Amygdala (tissue), 56 donors: ENCODE measurements around the gene TTLL9.
A peak's percentile ranks its signal among the peaks of the same experiment; 100 is the strongest.

ENCODE experiments used
- DNase-seq, 56 donors: peaks; one replicate each; lab custom pipeline; 2025; lab: John Stamatoyannopoulos, UW

TTLL9 gene

DNA sequence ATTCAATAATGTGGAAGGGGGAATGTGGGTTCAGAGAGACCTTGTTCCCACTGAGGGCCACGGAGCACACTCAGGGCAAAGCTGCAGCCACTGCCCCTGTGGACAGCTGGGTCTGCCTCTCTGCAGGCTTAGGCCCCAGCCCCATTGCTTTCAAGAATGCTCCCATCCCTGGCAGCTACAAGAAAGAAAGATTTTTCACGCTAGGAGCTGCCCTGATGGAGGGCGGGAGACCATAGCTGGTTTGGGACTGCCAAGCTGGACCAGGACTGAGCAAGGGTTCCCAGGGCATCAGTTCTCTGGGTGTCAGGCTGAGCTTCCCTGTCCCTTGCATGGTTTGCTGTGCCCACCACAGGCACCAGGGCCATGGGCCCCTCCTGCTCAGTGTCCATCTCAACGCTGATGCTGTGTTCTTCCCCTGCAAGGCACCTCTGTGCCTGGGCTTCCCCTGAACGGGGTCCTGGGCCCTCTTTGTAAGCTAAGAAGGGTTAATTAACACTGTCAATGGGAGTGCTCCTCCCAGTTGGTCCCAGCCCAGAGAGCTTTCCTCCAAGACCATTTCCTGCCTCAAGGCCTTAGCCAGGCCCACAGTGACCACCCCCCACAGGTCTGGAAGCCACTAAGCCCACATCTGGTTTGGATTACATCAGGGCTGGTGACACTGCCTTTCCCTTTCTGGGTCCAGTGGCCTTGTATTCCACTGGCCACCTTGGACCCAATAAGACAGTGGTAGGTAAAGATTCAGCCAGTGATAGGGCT lies 33.4 kb upstream of the TTLL9 start:
- no peak for DNase-seq

DNA sequence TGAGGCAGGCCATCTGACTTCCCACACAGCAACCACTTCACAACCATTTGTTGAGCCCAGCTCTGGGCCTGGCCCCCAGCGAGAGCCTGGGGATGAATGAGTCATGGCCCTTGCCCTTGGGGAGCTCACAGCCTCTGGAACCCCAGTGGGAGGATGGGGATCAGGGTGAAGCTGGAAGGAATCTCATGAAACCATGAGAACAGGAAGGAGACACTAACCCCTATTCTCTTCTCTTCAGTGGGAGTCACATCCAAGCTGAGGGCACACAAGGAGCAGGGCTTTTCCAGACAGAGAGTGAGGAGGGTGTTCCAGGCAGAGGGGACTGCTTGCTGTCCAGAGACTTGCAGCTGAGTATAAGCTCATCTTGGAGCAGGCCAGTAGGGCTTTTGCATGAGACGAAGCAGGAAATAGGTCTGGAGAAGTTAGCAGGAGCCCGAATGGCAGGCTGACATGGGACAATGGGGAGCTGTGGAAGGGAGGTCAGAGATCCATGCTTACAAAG lies 32.5 kb upstream of the TTLL9 start:
- no peak for DNase-seq

DNA sequence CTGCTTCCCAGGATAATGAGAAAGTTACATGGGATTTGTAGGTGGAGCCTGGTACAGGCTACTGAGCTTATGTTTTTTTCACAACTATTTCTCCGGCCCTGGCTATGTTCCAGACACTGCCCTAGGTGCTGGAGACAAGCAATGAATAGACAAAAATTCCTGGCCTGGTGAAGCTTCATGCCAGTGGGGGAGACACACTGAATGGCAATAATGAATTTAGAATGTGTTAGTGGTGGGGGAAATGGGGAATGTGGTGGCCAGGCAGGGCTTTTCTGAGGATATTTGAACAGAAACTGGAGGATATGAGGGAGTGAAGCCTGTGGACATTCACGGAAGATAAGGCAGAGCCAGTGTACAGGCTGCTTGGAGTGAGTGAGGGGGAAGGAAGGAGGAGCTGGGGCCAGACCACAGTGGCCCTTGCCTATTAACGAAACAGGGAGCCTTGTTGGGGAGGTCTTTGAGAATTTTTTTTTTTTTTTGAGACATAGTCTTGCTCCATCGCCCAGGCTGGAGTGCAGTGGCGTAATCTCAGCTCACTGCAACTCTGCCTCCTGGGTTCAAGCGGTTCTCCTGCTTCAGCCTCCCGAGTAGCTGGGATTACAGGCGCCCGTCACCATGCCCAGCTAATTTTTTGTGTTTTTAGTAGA lies 31.7 kb upstream of the TTLL9 start:
- no peak for DNase-seq

DNA sequence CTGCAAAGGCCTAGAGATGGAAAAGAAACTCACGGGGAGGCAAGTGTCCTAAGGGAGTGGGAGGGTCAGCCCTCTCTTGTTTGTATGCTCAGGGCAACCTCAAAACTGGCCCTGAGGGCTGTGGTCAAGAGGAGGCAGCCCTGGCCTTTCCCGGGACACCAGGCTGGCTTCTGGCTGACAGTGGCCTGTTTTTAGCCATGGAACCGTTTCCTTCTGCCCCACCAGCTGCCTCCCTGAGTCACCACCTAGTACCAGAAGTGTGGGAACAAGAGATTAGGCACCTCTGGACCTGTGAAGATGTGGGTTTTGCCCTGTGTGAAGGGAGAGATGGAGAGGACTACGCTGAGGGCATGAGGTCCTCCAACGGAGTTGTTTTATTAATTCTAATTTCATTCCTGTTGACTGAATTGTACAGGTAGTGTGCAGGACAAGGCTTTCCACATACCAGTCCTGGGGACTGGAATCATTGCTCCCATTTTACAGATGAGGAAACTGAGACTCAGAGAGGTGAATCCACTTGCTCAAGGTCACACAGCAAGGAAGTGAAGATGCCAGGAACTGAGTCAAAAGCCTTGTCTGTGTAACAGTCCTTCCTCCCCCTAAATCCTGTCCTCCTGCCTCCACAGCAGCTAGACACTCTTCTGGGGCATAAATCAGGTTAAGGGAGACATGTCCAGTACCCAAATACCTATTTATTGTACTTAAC lies 30.5 kb upstream of the TTLL9 start:
- DNase-seq: no peak

DNA sequence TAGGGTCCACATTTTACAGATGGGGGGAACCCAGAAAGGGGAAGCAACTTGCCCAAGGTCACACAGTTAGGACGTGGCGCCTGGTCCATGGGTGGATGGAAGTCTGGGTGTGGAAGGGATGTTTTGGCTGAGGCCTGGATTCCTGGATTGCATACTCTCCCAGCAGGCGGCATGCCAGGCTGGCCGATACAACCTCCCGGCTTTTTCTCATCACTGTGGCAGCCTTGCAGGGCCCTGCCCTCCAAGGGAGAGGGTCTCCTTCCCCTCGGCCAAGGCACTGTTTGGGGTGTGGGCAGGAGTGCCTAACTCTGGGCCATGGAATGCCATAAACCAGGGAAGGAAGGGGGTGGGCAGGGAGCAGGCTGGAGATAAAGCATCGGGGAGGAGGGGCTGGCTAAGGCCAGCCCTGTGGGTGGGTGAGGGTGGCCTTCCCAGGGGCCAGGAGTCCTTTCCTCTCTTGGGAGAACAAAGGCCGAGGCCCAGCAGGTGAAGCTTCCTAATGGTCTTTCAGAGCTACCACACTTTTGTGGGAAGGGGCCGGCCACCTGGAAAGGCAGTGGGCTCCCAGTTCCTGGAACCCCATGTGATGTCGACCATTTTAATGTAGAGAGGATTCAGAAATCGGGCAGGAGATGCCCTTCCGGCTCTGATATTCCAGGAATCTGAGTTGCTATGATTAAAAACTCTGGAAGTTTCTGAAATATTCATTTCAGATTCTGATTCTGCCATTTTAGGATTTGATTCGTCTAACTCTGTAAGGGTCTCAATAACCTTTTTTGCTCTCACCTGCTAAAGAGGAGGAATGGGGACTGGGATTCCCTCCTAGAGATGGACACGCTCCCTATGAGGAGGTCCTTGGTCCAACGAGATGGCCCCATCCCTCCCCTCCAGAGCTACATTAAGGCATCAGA lies 29.3 kb upstream of the TTLL9 start:
- DNase-seq: no peak

DNA sequence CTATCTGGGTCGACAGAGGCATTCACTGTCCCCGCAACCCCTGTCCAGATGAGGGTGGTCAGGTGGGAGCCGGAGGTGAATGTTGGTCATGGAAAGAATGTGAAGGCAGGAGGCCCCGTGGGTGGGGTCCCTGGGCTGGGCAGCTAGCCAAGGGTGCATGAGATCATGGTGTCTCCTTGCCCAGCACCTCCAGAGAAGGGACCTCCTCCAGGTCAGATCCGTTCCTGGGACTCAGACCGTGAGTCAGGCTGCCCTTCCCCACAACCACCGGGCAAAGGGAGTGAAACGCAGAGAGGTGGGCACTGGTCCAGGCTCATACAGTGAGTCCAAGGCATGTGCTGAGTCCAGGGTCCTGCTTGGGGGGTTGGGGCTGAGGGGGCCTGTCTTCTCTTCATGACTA lies 28.5 kb upstream of the TTLL9 start:
- DNase-seq: peak in 5 of 56 donors; percentile 6 to 18 (median 8)

DNA sequence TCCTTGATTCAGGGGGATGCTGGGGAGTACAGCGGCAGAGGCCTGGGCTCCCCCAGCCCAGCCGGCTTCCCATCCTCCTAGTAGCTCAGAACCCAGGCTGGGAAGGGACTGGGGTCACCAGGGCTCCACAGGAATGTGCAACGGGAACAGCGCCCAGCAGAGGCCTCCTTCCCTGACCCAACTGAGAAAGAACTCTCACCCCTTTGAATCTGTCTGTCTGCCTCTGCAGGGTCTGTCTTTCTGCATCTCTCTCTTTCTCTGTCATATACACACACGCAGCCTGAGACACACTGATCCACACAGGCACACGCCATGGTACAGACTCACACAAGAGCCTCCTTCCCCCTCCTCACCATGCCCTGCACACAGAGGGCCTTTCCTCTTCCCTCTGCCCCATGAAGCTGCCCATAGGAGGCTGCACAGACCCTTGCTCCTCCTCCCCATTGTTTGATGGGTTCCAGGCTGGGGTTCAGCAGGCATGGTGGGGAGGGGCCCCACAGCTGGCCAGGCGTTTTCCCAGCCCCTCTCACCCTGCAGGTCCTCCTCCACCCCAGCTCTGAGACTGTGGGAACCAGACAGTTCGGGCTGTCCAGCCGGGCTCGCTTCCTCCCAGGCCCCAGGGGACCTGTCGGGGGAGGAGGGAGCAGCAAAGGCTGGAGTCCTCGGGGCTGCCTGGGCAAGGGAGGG lies 27.8 kb upstream of the TTLL9 start:
- no peak for DNase-seq

DNA sequence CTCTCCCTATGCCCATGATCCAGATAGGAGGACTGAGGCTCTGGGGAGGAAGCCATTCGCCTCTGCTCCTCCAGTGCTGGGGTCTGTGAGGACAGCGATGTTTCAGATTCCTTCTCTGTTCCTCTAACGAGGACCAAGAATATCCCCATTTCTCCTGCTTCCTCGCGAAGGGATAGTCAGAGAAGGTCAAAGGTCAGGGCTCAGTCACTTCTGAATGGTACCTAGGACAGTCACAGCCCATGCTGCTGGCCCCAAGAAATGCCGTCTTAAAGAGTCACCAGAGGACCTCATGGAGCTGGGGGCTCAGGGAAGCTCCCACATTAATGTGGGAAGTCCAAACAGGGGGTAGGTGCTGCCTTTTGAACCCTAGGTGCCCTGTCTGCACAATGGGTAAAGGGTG lies 27.1 kb upstream of the TTLL9 start:
- DNase-seq: no peak

DNA sequence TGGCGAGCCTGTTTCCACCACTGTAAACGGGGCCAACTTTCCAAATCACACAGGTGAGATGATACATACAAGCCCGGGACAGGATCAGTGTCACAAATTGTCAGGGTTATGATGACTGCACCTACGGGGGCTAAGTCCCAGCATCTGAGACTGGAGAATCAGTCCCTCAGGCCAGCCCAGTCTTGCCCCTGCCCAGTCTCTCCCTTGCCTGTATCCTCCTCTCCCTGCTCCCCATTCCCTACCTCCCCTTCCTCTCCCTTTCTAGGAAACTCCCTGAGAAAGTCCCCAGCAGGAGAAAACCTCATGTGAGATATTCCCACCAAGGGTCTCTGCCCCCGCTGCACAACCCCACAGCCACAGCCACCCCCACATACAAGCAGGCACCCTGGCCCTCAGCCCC lies 26.6 kb upstream of the TTLL9 start:
- no peak for DNase-seq

DNA sequence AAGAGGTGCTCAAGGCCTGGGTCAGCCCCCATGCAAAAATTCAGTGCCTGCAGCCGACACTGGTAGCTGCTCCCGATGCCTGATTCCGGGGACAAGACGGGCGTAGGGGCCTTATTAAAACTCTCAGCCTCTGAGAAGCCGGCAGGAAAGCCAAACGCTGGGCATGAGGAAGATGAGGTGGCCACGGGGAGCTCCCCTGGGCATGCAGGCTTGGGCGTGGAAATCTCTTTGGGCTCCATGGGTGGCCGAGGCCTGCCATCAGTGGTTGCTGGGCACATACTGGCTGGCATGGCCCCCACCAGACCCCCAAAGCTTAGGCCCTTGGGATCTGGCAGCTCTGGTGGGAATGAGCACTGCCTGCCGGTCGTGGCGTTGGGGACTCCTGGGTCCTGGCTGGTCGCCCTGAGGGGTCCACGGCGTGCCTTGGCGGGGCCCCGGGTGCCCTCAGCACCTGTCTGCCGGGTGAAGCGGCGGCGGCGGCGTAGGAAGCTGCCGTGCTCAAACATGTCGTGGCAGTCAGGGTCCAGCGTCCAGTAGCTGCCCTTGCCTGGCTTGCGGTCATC lies 25.6 kb upstream of the TTLL9 start:
- DNase-seq: no peak

DNA sequence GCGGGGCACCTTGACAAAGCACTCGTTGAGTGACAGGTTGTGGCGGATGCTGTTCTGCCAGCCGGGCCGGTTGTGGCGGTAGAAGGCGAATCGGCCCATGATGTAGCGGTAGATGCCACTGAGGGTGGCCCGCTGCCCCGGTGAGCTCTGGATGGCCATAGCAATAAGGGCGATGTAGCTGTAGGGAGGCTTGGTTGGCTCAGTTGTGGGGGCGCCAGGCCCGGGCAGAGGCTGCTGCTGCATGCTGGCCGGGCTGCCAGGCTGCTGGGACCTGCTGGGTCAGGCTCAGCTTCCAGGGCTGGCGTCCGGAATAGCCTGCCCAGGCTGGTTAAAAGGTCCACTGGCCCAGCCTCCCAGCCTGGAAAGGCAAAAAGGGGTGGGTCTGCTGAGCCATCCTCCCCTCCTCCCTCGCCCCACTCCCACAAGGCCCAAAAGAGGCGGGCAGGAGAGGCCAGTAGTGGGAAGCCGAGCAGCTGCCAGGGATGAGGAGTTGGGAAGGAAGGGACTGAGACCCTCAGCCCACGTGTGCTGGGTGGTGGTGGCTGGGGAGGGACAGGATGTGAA lies 25.1 kb upstream of the TTLL9 start, which contains the start of gene FOXS1:
FOXS1 (minus strand) TSS at position 305 of the 564 bp plus-strand sequence; CDS start at position 243, 62 bp downstream.
- peak in 21 of 56 donors; percentile 4 to 62 (median 18) for DNase-seq

DNA sequence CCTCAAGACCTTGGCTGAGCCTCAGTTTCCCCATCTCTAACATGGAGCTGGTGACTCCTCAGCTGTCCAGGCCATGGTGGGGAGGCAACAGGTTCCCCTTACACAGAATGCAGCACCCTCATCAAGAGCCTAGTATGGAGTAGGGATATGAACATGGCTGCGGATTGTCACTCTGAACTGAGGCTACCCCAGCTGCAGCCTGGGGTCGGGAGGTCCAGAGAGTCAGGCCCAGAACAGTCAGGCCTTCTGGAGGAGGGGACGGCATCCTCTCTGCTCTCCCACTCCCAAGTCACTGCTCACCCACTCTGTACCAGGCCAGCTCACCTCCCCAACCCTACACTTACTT lies 23.7 kb upstream of the TTLL9 start:
- DNase-seq: no peak

DNA sequence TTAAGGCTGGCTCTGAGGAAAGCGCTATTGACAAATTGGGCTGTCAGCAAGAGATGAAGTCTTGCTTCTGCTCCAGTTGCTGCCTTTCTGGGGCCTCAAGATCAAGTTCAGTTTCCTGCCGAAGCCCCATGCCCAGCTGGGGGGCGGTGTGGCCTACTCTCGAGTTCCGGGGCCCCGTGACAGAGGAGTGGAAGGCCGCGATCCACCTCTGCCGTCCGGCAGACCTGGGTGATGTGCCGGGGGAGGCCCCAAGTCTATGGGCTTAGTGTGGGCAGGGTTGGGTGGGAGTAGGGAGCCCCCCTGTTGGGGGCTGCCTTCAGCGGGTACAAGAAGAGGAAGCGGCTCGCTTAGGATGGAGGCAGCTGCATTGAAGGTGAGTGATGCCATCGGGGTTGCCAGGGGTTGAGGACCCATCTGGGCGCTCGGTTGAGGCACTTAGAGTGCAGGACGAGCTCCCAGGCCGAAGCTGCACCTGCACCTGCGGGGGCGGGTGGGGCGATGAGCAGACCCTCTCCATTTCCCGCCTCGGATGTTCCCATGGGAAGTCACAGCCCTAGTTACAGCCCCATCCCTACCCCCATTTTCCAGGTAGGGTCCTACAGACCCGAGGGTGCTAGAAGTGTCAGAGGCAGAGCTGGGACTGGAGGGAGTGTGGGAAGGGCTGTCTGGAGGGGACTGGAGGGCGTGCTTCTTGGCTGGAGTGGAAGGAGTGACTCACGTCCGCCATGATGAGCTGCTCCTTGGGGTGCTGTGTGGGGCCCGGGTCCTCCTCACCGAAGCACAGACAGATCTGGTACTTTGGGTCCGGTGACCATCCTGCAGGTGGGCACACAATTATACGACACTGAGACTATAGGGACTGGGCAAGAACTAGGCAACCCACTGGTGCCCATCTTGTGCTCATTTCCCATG lies 22.1 kb upstream of the TTLL9 start:
- DNase-seq: no peak

DNA sequence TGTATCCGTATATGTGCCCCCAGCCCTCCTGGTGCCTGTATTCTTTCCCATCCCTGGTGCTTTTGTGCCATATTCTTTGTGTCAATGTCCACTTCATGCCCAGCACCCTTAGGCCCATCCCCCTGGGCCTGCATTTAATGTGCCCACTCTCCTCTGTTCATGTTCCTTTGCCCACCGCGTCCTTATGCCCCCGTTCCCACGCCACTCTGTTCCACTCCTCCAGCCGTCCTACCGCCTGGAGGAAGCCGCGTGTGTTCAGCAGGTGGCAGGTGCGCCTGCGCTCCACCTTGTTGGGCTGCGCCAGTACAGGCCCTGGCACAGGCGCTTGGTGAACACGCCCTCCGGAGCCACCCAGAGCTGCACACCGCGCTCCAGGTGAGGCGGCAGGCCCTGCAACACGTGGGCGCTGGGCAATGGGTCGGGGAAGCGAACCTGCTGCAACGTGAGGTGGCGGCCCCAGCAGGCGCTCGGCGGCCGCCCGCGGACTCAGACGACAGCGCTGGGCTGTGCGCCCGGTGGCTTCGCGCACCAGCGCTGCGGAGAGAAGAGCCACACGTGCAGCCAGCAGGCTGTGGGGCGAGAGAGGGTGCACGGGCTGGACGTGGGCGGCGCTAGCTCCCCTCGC lies 21.0 kb upstream of the TTLL9 start:
- DNase-seq: no peak

DNA sequence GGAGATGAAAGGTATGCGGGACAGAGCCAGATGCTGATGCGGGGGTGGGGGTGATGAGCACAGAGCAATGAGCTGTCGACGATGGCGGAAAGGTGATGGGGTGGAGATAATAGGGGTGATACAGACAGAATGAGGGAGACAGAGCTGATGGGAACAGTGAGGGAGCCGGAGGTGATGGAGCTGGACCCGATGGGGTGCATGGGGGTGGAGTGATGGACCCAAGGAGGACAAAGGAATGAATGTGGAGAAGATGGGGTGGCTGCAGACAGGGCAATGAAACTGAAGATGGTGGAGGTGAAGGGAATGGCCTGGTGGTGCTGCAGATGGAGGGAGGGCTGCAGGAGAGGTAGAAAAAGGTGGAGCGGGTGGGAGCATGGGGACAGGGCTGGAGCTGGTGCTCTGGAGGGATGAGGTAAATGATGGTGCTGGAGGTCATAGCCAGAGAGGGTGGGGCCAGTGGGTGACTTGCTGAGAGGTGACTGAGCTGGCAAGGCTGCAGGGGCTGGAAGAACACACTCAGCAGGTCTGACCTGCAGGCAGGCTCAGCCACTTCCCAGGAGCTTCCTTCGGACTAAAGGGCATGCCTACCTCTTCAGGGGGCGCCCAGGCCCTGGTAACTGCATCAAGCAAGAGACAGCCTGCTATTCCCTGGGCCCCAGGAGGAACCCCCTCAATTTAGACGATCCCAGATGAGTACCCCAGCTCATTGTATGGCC lies 19.0 kb upstream of the TTLL9 start:
- no peak for DNase-seq

DNA sequence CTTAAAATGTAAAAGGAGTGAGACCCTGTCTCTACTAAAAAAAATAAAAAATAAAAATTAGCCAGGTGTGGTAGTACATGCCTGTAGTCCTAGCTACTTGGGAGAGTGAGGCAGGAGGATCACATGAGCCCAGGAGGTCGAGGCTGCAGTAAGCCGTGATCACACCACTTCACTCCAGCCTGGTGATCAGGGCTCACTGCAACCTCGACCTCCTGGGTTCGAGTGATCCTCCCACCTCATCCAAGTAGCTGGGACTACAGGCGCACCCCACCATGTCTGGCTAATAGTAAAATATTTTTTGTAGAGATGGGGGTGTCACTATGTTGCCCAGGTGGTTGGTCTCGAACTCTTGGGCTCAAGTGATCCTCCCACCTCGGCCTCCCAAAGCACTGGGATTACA lies 17.0 kb upstream of the TTLL9 start:
- DNase-seq: no peak

DNA sequence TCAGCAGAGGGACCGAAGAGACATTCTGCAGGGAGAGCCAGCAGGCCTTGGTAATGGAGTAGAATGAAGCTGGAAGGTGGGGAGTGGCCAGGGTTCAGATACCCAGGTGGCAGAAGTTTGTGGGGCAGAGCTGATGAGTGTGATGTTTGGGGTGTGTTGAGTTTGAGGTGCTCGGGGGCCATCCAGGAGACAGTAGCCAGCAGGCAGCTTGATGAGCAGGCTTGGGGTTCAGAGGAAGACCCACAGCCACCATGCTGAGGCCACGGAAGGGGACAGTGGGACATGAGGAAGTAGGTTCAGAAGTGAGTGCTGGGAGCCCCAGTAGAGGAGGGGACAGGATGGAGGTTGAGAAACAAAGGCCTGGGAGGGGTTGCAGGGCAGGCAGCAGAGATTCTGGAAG lies 13.9 kb upstream of the TTLL9 start:
- DNase-seq: no peak
